ENCODE measurements around the gene SMC6.

Gene SMC6

GRCh38 chr2:17615147-17615546, 138.5 kb downstream of the SMC6 start:
- FAIRE-seq = no peak

- no peak for FAIRE-seq
These were observed 139.3 kb downstream of the SMC6 start for GRCh38 chr2:17614174-17614930.
